CD14-positive monocyte (primary cell): ENCODE measurements around the gene ADAM19. TPM values are rescaled to one million over a fixed set of nuclear protein-coding genes. Genes with fewer than 3 reads are reported as not detected.

ENCODE experiments used
- DNase-seq, 3 donors: peaks; one replicate each; pipeline ENCODE4 v3.0.0-alpha.2; 2011 to 2022
- H2AFZ ChIP-seq: 2 replicates; pipeline ENCODE4 v1.6.0; 2012; ENCODE audit warnings: mild to moderate bottlenecking, low read depth, low read length, inconsistent platforms; ENCODE audit not compliant: insufficient read depth, poor library complexity, severe bottlenecking
- H3K27ac ChIP-seq, 2 donors: 1 replicate in 1 of 2; 2 replicates in 1 of 2; pipeline ENCODE4 v1.5.1; 2012 to 2013; ENCODE audit warnings: low read length in 2 of 2, control low read depth in 1 of 2, inconsistent platforms in 1 of 2, low read depth in 1 of 2, mild to moderate bottlenecking in 1 of 2
- H3K27me3 ChIP-seq, 2 donors: one replicate each; pipeline versions ENCODE4 v1.6.0 to v1.6.1; 2011 to 2013; ENCODE audit warnings: low read length in 2 of 2; ENCODE audit not compliant: control insufficient read depth in 2 of 2, insufficient read depth in 2 of 2
- H3K36me3 ChIP-seq, 2 donors: replicated peaks in 1 of 2; 1 replicate in 1 of 2; 2 replicates in 1 of 2; pipeline versions ENCODE4 v1.5.1 to v1.6.1; 2012 to 2013; ENCODE audit warnings: low read length in 2 of 2, control low read depth in 1 of 2, inconsistent platforms in 1 of 2, mild to moderate bottlenecking in 1 of 2; ENCODE audit not compliant: insufficient read depth in 2 of 2, control insufficient read depth in 1 of 2
- H3K4me1 ChIP-seq, 2 donors: 1 replicate in 1 of 2; 2 replicates in 1 of 2; pipeline versions ENCODE4 v1.5.1 to v1.6.1; 2012 to 2013; ENCODE audit warnings: low read length in 2 of 2, control low read depth in 1 of 2, inconsistent platforms in 1 of 2, mild to moderate bottlenecking in 1 of 2, moderate library complexity in 1 of 2; ENCODE audit not compliant: insufficient read depth in 2 of 2, control insufficient read depth in 1 of 2
- H3K4me2 ChIP-seq: replicated peaks from 2 replicates; pipeline ENCODE3; 2012; ENCODE audit warnings: low read length, moderate library complexity, mild to moderate bottlenecking; ENCODE audit not compliant: poor library complexity, severe bottlenecking; ENCODE audit errors: extremely low read depth
- H3K4me3 ChIP-seq, 3 experiments: fragments of 200-600 bp in 1 of 3; sonication (generic) in 1 of 3; replicated peaks in 1 of 3; 1 replicate in 2 of 3; 2 replicates in 1 of 3; pipeline ENCODE4 v1.5.1; 2011 to 2013; ENCODE audit warnings: low read length in 3 of 3, mild to moderate bottlenecking in 3 of 3, control low read depth in 2 of 3, low read depth in 2 of 3, inconsistent platforms in 1 of 3, moderate library complexity in 1 of 3
- H3K79me2 ChIP-seq: 2 replicates; pipeline ENCODE4 v1.6.0; 2012; ENCODE audit warnings: mild to moderate bottlenecking, control low read depth, inconsistent platforms, low read length, moderate library complexity; ENCODE audit not compliant: insufficient read depth
- H3K9ac ChIP-seq: 2 replicates; pipeline ENCODE4 v1.6.0; 2017; ENCODE audit warnings: low read length, mild to moderate bottlenecking; ENCODE audit not compliant: insufficient read depth, poor library complexity, severe bottlenecking
- H3K9me3 ChIP-seq, 2 donors: replicated peaks in 1 of 2; 1 replicate in 1 of 2; 2 replicates in 1 of 2; pipeline versions ENCODE4 v1.5.1 to v1.6.1; 2012 to 2013; ENCODE audit warnings: low read length in 2 of 2, control low read depth in 1 of 2; ENCODE audit not compliant: control insufficient read depth in 1 of 2, insufficient read depth in 1 of 2
- H4K20me1 ChIP-seq: 2 replicates; pipeline ENCODE4 v1.6.0; 2012; ENCODE audit warnings: mild to moderate bottlenecking, low read length, control low read depth, moderate library complexity; ENCODE audit not compliant: insufficient read depth
- H3K27ac Mint-ChIP-seq, 7 donors: one replicate each; pipeline ENCODE4 v1.8.0; 2020; ENCODE audit warnings: mild to moderate bottlenecking in 7 of 7, mixed read lengths in 7 of 7, moderate library complexity in 6 of 7, inconsistent platforms in 2 of 7
- H3K27me3 Mint-ChIP-seq, 3 donors: one replicate each; pipeline ENCODE4 v1.8.0; 2021 to 2022; ENCODE audit warnings: low read depth in 3 of 3, mild to moderate bottlenecking in 3 of 3, mixed read lengths in 3 of 3, moderate library complexity in 3 of 3, inconsistent platforms in 1 of 3
- H3K36me3 Mint-ChIP-seq, 2 donors: one replicate each; pipeline ENCODE4 v1.8.0; 2020; ENCODE audit warnings: mixed read lengths in 2 of 2, inconsistent platforms in 1 of 2, mild to moderate bottlenecking in 1 of 2
- H3K4me1 Mint-ChIP-seq: one replicate; pipeline ENCODE4 v1.8.0; 2020; ENCODE audit warnings: mild to moderate bottlenecking, mixed read lengths
- H3K4me3 Mint-ChIP-seq, 2 donors: one replicate each; pipeline ENCODE4 v1.8.0; 2020; ENCODE audit warnings: mild to moderate bottlenecking in 2 of 2, mixed read lengths in 2 of 2, moderate library complexity in 1 of 2
- H3K9me3 Mint-ChIP-seq, 7 donors: one replicate each; pipeline ENCODE4 v1.8.0; 2020 to 2022; ENCODE audit warnings: mixed read lengths in 7 of 7, mild to moderate bottlenecking in 6 of 7, moderate library complexity in 6 of 7, inconsistent platforms in 2 of 7
- WGBS: methylation state at CpG from one replicate; pipeline ENCODE4 v1.1.5; 2013; ENCODE audit warnings: missing lambda C conversion rate; ENCODE audit not compliant: insufficient coverage; 5-methylcytosine and 5-hydroxymethylcytosine counted together
- intact Hi-C, 2 donors: fragments of 100-400 bp; cut with micrococcal nuclease; formaldehyde crosslinking; loops; one replicate each; pipeline versions ENCODE4 v1.15.0 to v1.15.1; 2023
- polyA plus RNA-seq, 3 donors: library from polyadenylated mRNA; depleted of rRNA in 1 of 3; unstranded in 2 of 3; stranded (reverse) in 1 of 3; fragments of 300-500 nt in 2 of 3; fragments of >200 nt in 1 of 3; fragmentation: Illumina TruSeq in 2 of 3; gene quantifications; 1 replicate in 2 of 3; 2 replicates in 1 of 3; pipeline ENCODE4 v1.2.3, GENCODE V29; 2012 to 2021
- TF ChIP-seq, protein P1 (sequence below): fragments of 200-600 bp; IDR thresholded peaks from one replicate; pipeline ENCODE4 v1.8.0; 2022; ENCODE audit warnings: antibody characterized with exemption, mild to moderate bottlenecking

Gene ADAM19
- polyA plus RNA-seq, 3 donors: 3.0 to 12.7 (median 6.2) TPM

GRCh38 chr5:157549283-157549629 is 26.3 kb downstream of the ADAM19 start:
- peaks cover 0 to 3% (median 0%) of the 10 kb centered on the region in 3 donors for H3K27me3 Mint-ChIP-seq
- Histone ChIP-seq H3K4me2 (no peak overlapping the region), H3K79me2 (peaks cover 32% of the 10 kb centered on the region), H4K20me1 (peaks cover 18% of the 10 kb centered on the region), H3K4me3 (no peak overlapping the region), H3K36me3 (peaks cover 0 to 5% of the 10 kb centered on the region in 2 donors), H3K27ac (no peak overlapping the region), H3K4me1 (peaks cover 26 to 48% of the 10 kb centered on the region in 2 donors), H3K27me3 (no peaks in the 10 kb centered on the region), H3K9me3 (no peaks in the 10 kb centered on the region), H3K9ac (no peak overlapping the region), H2AFZ (no peak overlapping the region)
- intact Hi-C loops: no loop called here
- WGBS: no CpG with 5 or more reads among the region's 3 CpGs
- peak overlapping the region in 1 of 7 donors; percentile 22 for H3K27ac Mint-ChIP-seq
- H3K9me3 Mint-ChIP-seq: peaks cover 0 to 4% (median 0%) of the 10 kb centered on the region in 7 donors
- H3K4me3 Mint-ChIP-seq: no peak overlapping the region
- H3K4me1 Mint-ChIP-seq: peaks cover 49% of the 10 kb centered on the region
- TF ChIP-seq, protein P1, sequence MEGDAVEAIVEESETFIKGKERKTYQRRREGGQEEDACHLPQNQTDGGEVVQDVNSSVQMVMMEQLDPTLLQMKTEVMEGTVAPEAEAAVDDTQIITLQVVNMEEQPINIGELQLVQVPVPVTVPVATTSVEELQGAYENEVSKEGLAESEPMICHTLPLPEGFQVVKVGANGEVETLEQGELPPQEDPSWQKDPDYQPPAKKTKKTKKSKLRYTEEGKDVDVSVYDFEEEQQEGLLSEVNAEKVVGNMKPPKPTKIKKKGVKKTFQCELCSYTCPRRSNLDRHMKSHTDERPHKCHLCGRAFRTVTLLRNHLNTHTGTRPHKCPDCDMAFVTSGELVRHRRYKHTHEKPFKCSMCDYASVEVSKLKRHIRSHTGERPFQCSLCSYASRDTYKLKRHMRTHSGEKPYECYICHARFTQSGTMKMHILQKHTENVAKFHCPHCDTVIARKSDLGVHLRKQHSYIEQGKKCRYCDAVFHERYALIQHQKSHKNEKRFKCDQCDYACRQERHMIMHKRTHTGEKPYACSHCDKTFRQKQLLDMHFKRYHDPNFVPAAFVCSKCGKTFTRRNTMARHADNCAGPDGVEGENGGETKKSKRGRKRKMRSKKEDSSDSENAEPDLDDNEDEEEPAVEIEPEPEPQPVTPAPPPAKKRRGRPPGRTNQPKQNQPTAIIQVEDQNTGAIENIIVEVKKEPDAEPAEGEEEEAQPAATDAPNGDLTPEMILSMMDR: no peak
- peaks cover 24 to 37% of the 10 kb centered on the region in 2 donors for H3K36me3 Mint-ChIP-seq
- DNase-seq: no peak

- Histone ChIP-seq H3K9me3 (no peaks in the 10 kb centered on the region), H3K4me2 (peak overlapping the region; percentile 36)
- intact Hi-C loops: no loop called here
Observed at GRCh38 chr5:157548513-157549282, 26.9 kb downstream of the ADAM19 start.

More at GRCh38 chr5:157548513-157549282, 26.9 kb downstream of the ADAM19 start:
- H3K4me3 ChIP-seq: peak overlapping the region in 1 of 3 experiments; percentile 35
- Mint-ChIP-seq H3K27ac (peak overlapping the region in 5 of 7 donors; percentile 57 to 85 (median 81)), H3K27me3 (peaks cover 0 to 3% (median 0%) of the 10 kb centered on the region in 3 donors), H3K4me1 (peaks cover 50% of the 10 kb centered on the region), H3K4me3 (peak overlapping the region in 1 of 2 donors; percentile 74), H3K9me3 (peaks cover 0 to 4% (median 0%) of the 10 kb centered on the region in 7 donors), H3K36me3 (peaks cover 25 to 37% of the 10 kb centered on the region in 2 donors)
- H3K27ac ChIP-seq: peak overlapping the region in 1 of 2 donors; percentile 24
- peak in 2 of 3 donors; percentile 41 to 57 for DNase-seq
- TF ChIP-seq, protein P1: no peak
- H3K9ac ChIP-seq: no peak overlapping the region
- peaks cover 33% of the 10 kb centered on the region for H3K79me2 ChIP-seq
- peaks cover 0 to 5% of the 10 kb centered on the region in 2 donors for H3K36me3 ChIP-seq
- no CpG with 5 or more reads among the region's 4 CpGs for WGBS
- H3K27me3 ChIP-seq: no peaks in the 10 kb centered on the region
- H2AFZ ChIP-seq: no peak overlapping the region
- H4K20me1 ChIP-seq: peaks cover 21% of the 10 kb centered on the region
- H3K4me1 ChIP-seq: peaks cover 26 to 48% of the 10 kb centered on the region in 2 donors
